Inflammatory macrophage treated with lipopolysaccharide for 4 hours (primary cell): ENCODE measurements around the gene HPS4.

ENCODE experiments used
- DNase-seq: peaks from one replicate; pipeline ENCODE4 v3.0.0-alpha.2; 2020

HPS4 gene

DNA sequence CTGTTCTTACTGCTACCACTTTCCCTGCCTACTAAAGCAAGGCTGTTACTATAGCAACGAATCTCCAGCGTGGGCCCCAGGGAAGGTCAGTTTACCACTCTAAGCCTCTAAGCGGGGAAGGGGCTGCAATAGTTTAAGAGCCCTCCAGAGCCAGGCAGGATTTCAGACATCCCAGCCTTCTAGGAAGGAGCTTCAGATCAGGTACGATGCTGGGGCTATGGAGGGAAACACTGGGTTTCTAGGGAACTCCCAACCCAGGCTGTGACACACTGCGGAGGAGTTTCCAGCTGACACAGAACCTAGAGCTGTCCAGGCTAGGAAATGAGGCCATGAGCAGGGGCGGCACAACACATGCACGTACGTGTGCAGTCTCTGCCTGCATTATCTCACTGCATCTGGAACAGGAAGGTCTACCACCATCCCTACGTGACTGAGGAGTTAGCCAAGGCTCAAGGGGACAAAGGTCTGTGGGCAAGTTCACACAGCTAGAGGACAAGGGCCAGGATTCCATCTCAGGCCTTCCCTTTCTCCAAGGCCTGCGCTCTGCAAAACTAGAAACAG, 20.4 kb downstream of the HPS4 start:
- no peak for DNase-seq

DNA sequence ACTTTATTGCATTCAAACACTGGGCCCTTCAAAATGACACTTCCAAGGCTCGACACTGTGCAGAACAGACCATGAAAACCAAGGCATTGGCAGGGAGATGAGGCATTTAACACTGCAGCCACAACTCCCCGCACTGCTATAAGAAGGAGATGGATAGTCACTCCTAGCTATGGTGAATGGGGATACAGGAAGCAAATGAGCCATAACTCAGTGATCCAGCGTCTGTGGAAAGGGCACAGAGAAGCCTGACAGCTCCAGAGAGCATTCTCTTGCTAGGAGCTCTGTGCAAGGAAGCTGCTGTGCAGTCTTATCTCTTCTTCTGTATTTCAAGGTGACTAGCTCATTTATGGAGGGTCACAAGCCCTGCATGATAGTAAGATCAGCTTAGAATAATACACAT, 20.9 kb downstream of the HPS4 start:
- DNase-seq: no peak

DNA sequence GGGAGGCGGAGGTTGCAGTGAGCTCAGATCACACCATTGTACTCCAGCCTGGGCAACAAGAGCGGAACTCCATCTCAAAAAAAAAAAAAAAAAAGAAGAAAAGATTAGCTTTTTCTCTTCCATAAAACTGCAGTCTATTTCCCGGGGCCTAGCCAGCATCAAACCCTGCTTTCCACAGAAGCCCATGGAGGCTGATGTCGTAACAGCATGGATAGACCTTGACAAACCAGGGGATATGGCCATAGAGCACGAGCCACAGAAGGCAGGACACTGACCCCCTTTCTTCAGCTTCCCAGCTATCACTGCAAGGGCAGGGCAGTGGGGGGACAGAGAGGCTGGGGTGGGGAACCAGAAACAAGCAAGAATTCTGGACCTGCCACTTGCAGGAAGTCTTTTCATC, 21.5 kb downstream of the HPS4 start:
- DNase-seq: no peak

DNA sequence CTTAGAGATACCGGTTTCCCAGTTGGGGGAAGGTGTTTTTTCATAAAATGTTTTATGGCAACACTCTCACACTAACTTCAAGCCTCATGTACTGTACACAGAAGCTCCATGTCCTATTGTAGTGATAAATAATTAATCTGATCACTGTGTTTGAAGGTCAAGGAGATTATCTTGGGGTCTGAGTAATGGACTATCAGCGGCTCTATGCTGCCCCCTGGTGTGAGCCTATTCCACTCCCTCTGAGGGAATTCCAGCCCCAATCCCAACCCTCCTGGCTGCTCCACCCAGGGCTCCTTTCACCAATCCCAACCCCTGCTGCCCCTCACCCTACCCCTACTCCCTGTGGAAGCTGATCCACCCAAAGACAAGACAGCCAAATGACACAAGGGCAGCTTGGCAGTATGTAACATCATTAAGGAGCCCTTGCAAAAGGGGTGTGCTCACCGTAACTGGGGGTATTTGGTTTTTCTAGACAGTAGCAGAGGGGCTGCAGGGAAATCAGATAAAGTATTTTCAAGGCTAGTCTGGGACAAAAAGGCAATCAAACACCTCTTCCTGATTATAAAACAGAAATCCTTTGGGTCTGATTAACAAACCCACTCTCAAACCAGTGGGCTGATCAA, 22.3 kb downstream of the HPS4 start:
- DNase-seq: peak; percentile 32

DNA sequence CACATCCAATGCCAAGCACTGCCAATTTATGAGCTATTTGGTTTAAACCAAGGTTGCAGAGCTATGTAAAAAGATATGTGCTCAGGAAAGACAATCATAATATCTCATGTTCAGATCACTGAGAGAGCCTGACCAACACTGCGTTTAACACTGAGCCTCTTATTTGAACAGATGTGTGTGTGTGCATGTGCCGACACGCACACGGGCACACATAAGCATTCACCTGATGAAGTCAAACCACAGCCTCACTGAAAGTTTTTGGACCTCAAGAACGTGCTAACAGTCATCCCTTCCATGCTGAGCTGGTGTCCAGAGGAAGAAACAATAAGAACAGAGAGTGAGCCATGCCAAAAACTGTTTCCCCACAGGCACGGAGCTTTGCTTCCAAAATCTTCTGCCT, 23.4 kb downstream of the HPS4 start:
- no peak for DNase-seq

DNA sequence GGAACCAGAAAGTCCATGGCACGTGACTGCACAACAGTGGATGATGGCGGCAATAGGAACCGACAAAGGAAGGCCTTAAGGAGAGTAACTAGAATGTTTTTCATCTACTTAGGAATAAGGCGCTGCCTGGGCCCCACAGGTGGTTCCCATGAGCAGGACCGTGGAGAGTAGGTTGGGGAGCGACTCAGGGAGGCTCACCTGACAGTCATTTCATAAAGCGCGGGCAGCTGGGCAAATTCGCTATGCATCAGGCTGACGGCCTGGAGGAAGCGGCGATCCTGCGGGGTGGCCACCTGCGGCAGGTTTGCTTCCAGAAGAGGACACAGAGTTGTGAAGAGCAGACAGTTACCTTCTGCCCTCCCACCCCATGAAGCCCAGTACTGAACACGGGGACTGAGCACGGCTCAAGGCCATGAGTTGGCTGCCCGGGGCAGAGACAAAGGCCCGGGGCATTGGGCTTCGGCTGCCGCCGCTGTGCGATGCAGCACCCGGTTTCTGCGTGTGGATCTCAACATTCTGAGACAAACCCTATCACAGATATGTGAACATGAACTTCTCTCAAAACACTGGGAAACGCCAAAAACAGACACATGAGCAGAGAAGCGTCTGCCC, 25.8 kb downstream of the HPS4 start:
- DNase-seq: no peak

DNA sequence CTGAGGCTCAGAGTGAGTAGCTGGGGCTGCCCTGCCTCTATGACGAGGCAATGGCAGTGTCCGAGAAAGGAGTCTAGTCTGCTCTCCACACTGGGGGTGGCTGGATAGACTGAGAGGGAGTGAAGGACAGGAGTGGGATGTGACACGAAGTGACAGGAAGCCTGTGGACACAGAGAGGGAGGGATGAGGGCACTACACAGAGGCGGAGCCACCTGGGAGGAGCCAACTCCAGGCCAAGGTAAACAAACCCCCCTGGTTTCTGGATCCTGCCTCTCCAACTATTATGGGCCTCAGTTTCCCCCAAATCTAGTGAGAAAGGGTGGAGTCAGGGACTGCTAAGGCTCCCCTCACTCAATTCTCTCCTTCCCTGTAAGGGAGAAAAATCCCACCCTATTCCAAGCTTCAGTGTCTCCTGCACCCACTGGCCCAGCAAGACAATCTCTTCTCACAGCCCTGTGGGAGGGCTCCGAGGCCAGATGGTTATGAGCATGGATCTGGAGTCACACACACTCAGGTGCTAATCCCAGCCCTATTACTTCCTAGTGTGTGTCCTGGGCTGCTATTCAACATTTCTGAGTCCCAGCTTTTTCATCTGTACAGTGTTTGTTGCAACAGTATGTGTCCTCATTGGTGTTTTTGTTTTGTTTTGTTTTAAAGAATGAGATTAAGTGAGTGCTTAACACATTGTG, 29.6 kb downstream of the HPS4 start:
- DNase-seq: no peak

DNA sequence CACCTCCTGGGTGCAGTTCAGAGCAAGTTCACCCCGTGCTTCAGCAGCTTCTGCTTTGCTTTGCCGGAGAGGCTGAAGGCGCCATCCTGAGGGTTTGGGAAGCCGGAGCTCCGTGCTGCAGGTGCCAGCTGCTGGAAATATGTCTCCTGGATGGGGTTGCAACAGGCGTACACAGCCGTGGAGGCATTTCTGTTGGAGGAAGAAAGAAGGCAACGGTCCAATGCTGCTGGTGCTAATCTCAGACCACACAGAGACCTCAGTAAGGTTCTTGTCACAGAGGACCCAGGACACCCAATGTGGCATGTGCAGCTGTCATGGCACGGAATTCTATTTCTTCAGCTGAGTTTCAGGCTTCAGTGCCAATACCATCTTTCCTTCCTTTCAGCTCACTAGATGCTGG, 30.4 kb downstream of the HPS4 start:
- DNase-seq: no peak

DNA sequence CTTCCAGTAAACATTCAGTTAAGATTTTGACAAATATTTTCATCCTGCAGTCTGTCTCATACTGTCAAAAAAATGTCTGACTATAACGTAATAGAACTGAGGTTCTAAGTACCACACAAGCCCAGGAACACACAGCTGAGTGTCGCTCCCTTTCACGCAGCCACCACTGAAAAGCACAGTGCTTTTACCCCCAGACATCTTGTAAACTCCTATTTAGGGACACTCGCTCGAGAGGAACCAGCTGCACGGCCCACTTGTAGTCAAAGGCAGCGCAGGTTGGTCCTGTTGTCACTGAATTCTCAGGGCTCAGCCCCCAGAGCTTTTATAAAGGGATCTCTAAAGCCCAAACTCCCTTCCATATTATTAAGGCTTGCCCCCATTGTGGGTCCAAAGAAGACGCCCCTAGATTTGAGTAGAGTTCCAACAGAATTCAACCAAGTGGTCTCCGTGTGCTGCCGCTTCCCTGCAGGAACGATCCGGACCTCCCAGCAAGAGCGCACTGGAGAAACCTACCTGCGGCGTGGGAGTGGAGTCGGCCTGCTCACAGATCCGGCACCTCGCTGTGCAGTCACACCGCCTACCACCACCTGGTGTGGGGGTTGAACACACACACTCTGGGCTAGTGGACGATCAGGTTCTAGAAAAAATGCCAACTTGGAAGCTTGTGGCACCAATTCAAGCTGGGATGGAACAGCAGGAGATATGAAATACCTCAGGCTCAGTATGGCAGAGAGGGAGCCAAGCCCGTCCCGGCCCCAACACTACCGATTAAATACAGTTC, 31.2 kb downstream of the HPS4 start:
- DNase-seq: no peak

DNA sequence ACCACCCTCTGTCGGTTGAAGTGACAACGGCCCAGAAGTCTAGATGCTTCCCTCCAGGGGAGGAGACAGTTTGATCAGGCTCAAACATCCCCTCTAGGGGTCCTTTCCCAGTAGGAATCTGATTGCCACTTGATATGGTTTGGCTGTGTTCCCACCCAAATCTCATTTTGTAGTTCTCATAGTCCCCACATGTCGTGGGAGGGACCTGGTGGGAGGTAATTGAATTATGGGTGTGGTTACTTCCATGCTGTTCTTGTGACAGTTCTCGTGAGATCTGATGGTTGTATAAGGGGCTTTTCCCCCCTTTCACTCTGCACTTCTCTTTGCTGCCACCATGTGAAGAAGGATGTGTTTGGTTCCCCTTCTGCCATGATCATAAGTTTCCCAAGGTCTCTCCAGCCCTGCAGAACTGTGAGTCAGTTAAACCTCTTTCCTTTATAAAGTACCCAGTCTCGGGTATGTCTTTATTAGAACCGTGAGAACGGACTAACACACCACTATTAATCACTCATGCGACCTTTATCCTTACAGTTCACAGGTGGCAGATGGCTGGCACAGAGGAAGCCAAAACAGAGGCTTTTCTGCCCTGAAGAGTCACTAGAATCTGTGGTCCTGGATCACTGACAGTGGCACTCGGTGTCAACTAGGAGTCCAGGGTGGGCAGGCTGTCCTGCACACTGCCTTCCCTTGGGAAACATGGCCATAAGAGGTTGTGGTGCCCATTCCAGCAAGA, 33.0 kb downstream of the HPS4 start:
- DNase-seq: no peak

DNA sequence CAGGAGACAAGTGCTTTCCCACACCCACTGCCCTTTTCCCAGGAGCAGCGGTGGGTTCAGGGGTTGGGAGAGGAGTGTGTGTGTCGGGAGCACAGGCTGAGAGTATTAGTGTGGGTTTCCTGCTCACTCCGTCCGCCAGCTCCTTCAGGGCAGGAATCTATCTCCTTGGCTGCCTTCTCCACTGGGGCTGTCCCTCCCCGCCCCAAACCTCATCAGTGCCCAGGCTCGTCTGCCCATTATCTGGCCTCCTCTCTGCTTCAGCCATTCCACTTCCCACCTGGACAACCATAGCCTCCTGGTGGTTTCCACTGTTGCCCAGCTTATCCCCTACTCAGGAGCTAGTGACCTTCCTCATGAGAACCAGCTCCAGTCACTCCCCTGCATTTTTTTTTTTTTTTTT, 34.6 kb downstream of the HPS4 start:
- DNase-seq: no peak

DNA sequence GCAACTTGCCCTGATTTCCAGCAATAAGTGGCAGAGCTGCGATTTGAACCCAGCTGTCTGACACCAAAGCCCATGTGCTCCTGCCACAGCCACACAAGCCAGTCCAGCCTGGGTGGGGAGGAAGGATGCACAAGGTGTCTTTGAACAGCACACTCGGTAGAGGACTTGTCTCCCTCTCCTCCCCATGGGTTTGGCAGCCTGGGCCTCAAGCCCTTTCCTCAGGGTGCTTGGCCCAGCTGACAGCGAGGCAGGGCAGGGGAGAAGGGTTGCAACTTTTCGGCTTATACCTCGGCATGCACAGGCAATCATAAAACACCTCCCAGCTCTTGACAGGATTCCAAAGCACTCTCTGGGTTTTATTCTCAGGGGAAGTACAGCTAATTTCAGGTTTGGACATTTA, 35.2 kb downstream of the HPS4 start:
- no peak for DNase-seq

DNA sequence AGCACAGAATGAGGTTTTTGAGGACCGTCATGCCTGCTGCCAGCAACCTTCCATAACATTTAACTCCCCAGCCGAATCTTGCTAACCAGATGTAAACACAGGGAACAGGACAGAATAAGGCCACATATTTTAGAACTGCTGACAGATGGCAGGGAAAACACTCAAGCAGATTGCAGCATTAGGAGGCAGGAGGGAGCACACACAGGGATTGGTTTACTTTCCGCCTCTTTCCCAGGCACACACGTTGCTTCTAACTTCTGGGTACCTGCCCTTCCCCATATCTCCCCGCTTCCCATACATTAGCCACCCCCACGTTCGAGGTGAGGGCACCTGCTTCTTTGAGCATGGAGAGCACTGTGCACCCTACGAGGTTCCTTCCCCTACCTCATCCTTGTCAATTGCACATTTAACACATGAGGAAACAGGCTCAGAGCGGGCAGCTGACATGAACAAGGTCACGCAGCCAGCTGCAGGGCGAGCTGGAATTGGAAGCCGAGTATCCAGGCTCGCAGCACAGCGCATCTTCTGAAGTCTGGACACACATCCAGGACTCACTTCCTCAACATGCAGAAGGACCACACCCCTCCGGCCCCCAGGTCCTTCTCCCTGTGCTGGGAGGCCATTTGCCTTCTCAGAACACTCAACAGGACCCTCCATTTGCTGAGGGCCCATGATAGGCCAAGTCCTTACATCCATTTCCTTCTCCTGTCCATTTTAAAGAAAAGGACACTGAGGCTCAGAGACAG, 35.8 kb downstream of the HPS4 start:
- DNase-seq: no peak

DNA sequence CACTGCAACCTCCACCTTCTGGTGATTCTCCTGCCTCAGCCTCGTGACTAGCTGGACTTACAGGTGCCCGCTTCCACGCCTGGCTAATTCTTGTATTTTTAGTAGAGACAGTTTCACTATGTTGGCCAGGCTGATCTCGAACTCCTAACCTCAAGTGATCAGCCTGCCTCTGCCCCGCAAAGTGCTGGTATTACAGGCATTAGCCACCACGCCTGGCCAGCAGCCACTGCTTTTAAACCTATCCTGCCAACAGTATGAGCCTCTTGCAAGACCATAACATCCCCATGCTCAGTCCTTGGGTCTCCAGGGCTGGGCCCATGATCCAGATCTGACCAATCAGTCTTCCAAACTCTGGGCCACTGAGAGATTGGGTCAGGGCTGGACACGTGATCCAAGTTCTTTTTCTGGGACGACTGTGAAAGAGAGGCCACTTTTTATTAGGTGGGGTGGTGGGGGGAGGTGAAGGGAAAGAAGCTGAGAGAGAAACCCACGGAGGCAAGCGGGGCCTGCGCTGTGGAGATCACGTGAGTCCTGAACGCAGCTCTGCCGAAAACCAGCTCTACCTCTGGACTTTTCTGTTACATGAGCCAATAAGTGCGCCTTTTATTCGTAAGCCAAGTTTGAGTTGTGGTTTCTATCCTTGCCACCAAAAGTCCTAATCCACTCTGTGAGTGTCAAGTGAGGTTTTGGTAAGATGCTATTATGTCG, 36.6 kb downstream of the HPS4 start:
- DNase-seq: no peak

DNA sequence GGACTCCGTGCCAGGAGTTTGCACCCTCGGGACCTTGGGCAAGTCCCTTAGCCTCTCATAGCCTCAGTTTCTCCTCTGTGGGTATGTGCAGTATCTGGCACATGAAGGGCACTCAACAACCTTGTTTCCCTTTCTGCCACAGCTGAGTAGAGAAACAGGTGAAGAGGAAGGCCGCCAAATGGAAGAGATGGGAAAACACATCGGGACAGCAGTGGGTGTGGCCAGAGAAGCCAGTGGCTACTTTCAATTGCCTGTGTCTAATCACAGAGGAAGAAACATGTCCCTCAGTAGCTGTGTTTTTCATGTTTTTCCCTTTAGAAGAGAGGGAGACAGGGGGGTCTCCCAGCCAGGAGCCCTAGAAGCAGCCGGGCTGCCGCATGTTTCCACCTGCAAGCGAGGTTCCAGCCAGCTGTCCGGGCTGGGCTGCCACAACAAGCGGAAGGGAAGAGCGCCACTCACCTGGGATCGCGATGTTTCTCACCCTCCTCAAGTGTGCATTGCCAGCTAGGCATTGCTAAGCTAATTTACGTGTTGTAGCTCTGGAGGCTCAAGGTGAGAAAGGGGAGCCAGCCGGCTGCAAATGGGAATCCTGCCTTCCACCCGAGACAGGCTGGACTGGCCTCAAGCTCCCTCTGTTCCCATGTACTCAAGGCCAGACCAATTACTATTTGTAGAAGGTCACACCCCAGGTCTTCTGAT, 37.9 kb downstream of the HPS4 start:
- DNase-seq: no peak

DNA sequence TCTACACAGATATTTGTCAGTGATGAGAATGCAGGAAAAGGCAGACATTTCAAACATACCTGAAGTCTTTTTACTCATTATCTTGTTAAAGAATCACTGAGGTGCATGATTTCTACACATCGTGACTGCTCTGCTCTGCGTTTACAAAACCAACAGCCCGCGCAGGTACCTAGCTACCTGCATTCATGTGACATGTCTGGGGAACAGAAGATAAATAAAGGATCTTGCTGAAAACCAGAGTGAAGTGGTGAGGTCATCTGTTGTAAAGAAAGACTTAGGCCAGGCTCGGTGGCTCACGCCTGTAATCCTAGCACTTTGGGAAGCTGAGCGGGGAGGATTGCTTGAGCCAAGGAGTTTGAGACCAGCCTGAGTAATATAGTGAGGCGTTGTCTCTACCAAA, 38.8 kb downstream of the HPS4 start:
- no peak for DNase-seq

DNA sequence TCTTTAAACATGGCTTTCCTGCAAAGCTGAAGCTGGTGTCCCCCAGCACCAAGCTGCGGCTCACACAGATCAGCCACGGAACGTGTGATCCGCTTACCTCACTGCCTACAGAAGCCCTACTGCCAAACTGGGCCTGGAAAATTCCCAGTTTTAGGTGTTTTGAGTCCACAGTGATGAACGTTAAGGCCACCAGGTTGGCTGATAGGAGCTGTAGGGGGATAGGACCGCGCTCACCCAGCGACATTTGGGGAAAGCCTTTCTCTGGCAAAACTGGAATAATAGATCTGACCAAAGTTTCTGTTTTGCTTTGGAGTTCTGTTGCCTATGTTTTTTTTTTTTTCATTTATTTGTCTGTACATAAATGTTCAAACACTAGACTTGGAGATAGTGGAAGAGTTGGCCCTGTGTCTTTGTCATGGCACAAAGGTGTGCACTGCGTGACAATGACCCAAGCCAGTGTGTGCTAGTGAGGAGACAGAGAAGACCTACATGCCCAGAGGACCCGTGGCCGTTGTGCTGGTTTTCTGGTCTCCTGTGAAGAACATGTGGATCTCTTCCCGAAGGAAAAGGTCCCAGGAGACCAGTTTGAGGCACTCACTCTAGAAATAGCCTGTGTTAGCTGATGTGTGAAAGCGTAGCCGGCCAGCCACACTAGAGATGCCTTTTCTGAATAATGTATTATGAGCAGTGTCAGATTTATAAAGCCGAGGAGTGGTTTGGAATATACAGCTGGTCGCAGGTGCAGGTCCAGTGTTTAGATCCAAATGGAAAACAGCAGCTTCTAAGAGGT, 39.5 kb downstream of the HPS4 start:
- DNase-seq: no peak

DNA sequence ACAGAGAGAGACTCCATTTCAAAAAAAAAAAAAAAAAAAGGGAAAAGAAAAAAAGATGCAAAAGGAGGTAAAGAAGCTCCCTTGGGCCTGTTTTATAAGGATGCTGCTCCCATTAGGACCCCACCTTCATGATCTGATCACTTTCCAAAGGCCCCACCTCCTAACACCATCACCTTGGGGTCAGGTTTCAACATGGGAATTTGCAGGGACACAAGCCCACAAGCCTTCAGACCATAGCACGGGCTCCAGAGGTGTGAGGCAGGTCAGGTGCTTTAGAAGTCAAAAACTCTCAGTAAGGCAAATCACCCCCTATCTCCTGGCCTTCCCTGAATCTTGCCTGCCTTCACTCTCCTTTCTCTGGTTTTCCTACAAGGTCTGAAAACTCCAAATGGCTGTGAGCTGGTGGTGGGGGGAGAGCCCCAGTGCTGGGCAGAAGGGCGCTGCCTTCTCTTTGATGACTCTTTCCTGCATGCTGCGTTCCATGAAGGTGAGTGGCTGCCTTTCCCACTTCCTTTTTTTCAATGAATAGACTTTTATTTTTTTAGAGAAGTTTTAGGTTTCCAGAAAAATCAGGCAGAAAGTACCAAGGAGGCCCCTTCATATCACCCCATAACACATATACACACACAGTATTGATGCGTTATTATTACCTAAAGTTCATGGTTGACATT, 41.4 kb downstream of the HPS4 start:
- DNase-seq: no peak

DNA sequence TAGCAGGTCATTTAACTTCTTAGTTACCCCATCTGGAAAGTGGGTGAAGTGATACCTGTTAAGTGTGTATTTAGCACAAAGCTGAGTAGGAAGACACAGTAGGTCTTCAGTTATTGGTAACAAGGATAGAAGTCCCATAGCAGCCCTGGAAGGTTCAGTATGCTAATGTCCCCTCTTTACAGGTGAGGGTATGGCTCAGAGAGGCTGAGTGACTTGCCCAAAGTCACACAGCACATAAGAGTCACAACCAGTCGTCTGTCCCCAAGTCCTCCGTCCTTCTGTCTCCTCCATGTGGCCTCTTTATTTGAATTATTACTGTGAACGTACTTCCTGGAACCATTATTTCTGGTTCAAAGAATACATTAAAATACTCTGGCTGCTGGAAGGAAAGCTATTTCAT, 44.0 kb downstream of the HPS4 start:
- DNase-seq: no peak
